Epithelial cell of esophagus (primary cell): ENCODE measurements around the gene TM6SF1.
"Not testable (repeated sequence)": the region's sequence is repeated elsewhere in the genome, so short reads cannot be mapped to it uniquely, and the experiment has no call there.

Experiments
- DNase-seq: peaks from one replicate; pipeline ENCODE4 v3.0.0; 2010; ENCODE audit warnings: low read depth
- H3K4me3 ChIP-seq: 2 replicates; pipeline ENCODE4 v1.5.1; 2011; ENCODE audit warnings: mild to moderate bottlenecking, low read length, control low read depth
- CTCF ChIP-seq: IDR thresholded peaks from 2 replicates; pipeline ENCODE4 v1.5.1; 2011; ENCODE audit warnings: low read depth, mild to moderate bottlenecking, low read length, control low read depth, inconsistent platforms; ENCODE audit not compliant: insufficient read depth; ENCODE audit errors: missing control alignments

TM6SF1 gene

GRCh38 chr15:83163032-83163431, 55.6 kb downstream of the TM6SF1 start:
- TF ChIP-seq CTCF = no peak
- no peak for DNase-seq
- H3K4me3 ChIP-seq = no peak overlapping the region

DNA sequence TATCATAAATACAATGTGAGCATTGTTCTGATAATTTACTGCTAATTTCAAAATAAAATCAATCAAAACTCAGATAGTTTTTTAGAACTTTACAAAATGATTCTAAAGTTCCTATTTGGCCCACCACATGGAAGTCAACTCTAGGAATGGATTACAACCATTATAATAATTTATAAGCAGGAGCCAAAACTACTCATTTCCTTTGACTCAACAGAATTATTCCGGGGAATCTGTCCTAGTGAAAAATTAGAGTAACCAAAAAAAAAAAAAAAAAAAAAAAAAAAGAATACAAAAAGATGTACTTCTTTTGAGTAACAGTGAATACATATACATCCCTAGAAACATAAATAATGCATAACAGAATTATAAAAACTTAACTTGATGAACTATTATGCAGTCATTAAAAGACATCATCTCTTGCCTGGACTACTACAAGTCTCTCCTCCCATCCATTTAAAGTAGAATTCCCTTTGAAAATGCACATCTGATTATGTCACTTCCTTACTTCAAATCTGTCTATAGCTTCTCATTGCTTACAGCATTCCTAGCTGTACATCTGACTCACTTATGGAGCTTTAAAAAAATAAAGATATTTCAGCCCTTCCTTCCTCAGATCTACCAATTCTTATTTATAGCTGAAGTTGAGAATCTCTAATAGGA, 56.8 kb downstream of the TM6SF1 start:
- peak; percentile 63 for DNase-seq
- no peak for TF ChIP-seq CTCF
- H3K4me3 ChIP-seq = no peak overlapping the region

DNA sequence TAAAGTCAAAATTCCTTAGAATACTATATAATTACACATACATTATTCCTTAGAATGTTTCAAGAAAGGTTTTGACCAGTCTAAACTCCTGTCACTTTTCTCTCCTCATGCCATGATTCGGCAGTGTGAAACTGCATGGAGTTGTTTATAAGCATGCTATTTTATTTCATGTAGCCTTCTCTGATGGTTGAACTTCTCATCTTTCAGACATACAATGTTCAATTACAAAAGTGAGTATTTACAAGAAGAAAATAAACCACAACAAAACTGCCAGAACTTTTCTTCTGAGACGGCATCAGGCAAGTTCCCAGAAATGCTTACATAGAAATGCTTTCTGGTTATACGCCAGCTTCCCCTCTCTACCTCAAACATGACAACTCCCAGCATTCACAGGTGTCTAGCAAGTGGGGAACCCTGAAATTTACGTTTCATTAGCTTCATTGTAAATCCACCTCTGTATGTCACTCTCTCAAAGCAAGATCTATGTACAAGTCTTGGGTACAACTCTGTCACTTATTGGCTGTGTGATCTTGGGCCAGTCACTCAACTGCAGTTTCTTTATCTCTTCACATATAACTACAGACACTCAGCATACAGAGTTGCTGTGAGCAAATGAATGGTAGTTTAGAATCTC, 57.4 kb downstream of the TM6SF1 start:
- H3K4me3 ChIP-seq = no peak overlapping the region
- no peak for TF ChIP-seq CTCF
- no peak for DNase-seq

- no peak for DNase-seq
- TF ChIP-seq CTCF = no peak
- no peak overlapping the region for H3K4me3 ChIP-seq
Observed at GRCh38 chr15:83166218-83166617, 58.8 kb downstream of the TM6SF1 start.

GRCh38 chr15:83166830-83167229, 59.4 kb downstream of the TM6SF1 start:
- DNase-seq = no peak
- H3K4me3 ChIP-seq = no peak overlapping the region
- TF ChIP-seq CTCF = no peak

DNA sequence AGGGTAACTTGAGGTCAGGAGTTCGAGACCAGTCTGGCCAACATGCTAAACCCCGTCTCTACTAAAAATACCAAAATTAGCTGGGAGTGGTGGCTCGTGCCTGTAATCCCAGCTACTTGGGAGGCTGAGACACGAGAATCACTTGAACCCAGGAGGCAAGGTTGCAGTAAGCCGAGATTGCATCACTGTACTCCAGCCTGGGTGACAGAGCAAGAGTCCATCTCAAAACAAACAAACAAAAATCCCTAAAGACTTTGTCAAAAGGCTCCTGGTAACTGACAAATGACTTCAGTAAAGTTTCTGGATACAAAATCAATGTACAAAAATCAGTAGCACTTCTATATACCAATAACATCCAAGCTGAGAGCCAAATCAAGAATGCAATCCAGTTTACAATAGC, 62.1 kb downstream of the TM6SF1 start:
- DNase-seq, H3K4me3 ChIP-seq: not testable (repeated sequence)

GRCh38 chr15:83170474-83171165, 63.2 kb downstream of the TM6SF1 start:
- TF ChIP-seq CTCF = no peak
- H3K4me3 ChIP-seq = no peak overlapping the region
- DNase-seq = no peak
